Vagina (tissue), 2 donors: ENCODE results near the gene FGD4.

Source experiments
- CTCF ChIP-seq, 3 experiments: fragments of 450-650 bp in 2 of 3; fragments of 200-600 bp in 1 of 3; sonication (generic) in 1 of 3; IDR thresholded peaks; one replicate each; pipeline ENCODE4 v1.5.1; 2017 to 2019; ENCODE audit warnings: antibody characterized with exemption in 3 of 3, mild to moderate bottlenecking in 2 of 3, moderate library complexity in 2 of 3
- POLR2A ChIP-seq, 2 donors: fragments of 450-650 bp; IDR thresholded peaks; one replicate each; pipeline ENCODE4 v1.6.1; 2017; ENCODE audit warnings: antibody characterized with exemption in 2 of 2, mild to moderate bottlenecking in 2 of 2, moderate library complexity in 2 of 2

GRCh38 chr12:32586390-32586789, 187.0 kb downstream of the FGD4 start:
- no peak for TF ChIP-seq CTCF (IDR thresholded peaks at IDR 0.05)
- no peak for TF ChIP-seq POLR2A (IDR thresholded peaks at IDR 0.05)
